Measurements from ENCODE around the gene EPB41L2. TPM values are rescaled to one million over a fixed set of nuclear protein-coding genes. Genes with fewer than 3 reads are reported as not detected.

Gene EPB41L2
- total and polyA plus RNA-seq, 8 donors = 13.0 to 63.0 (median 17.4) TPM

GRCh38 chr6:131040866-131041265 is 22.2 kb downstream of the EPB41L2 start:
- no peak for ATAC-seq
- Histone ChIP-seq H3K27me3 (no peaks in the 10 kb centered on the region), H3K36me3 (no peaks in the 10 kb centered on the region), H3K4me3 (no peak overlapping the region), H3K4me1 (peaks cover 0 to 5% (median 0%) of the 10 kb centered on the region in 3 donors), H3K9me3 (no peaks in the 10 kb centered on the region), H3K27ac (no peak overlapping the region)
- WGBS, 2 donors = 79 to 85% methylated on average over 4 of the region's 4 CpGs
- no peak for TF ChIP-seq CTCF (IDR thresholded peaks at IDR 0.05)
- intact Hi-C loops (cut with DNase I) = no loop called here
- DNase-seq = no peak
- no peak for FAIRE-seq

GRCh38 chr6:131039345-131039680 is 23.7 kb downstream of the EPB41L2 start:
- FAIRE-seq (no peak), DNase-seq (no peak), ATAC-seq (no peak)
- H3K4me1 ChIP-seq = peaks cover 0 to 5% (median 0%) of the 10 kb centered on the region in 3 donors
- H3K27me3 ChIP-seq = no peaks in the 10 kb centered on the region
- 95 to 96% methylated on average over 4 of the region's 4 CpGs for WGBS, 2 donors
- H3K9me3 ChIP-seq = no peaks in the 10 kb centered on the region
- no peaks in the 10 kb centered on the region for H3K36me3 ChIP-seq
- no peak overlapping the region for H3K4me3 ChIP-seq
- H3K27ac ChIP-seq = no peak overlapping the region
- intact Hi-C loops (cut with DNase I) = no loop called here
- no peak for TF ChIP-seq CTCF (IDR thresholded peaks at IDR 0.05)

- ATAC-seq = no peak
Observed at GRCh38 chr6:131038597-131039344, 24.3 kb downstream of the EPB41L2 start.

GRCh38 chr6:131037194-131037897 is 25.7 kb downstream of the EPB41L2 start:
- Histone ChIP-seq H3K4me3 (no peak overlapping the region), H3K36me3 (no peaks in the 10 kb centered on the region), H3K27ac (no peak overlapping the region), H3K27me3 (no peaks in the 10 kb centered on the region), H3K9me3 (no peaks in the 10 kb centered on the region), H3K4me1 (peaks cover 0 to 5% (median 0%) of the 10 kb centered on the region in 3 donors)
- intact Hi-C loops (cut with DNase I) = no loop called here
- WGBS, 2 donors = 85 to 86% methylated on average over 8 of the region's 8 CpGs
- FAIRE-seq (no peak), DNase-seq (no peak), ATAC-seq (no peak)
- no peak for TF ChIP-seq CTCF (IDR thresholded peaks at IDR 0.05)

More at GRCh38 chr6:131038597-131039344, 24.3 kb downstream of the EPB41L2 start:
- no peaks in the 10 kb centered on the region for H3K36me3 ChIP-seq
- H3K4me1 ChIP-seq = peaks cover 0 to 5% (median 0%) of the 10 kb centered on the region in 3 donors
- FAIRE-seq = no peak
- H3K27me3 ChIP-seq = no peaks in the 10 kb centered on the region
- intact Hi-C loops (cut with DNase I) = no loop called here
- no peak overlapping the region for H3K4me3 ChIP-seq
- no peak for TF ChIP-seq CTCF (IDR thresholded peaks at IDR 0.05)
- WGBS, 2 donors = 44 to 48% methylated on average over 5 of the region's 5 CpGs
- H3K27ac ChIP-seq = no peak overlapping the region
- DNase-seq = no peak
- H3K9me3 ChIP-seq = no peaks in the 10 kb centered on the region

- H3K27me3 ChIP-seq = no peaks in the 10 kb centered on the region
- DNase-seq = no peak
- no peaks in the 10 kb centered on the region for H3K36me3 ChIP-seq
- H3K4me1 ChIP-seq = peaks cover 0 to 5% (median 0%) of the 10 kb centered on the region in 3 donors
- no peak for TF ChIP-seq CTCF (IDR thresholded peaks at IDR 0.05)
- no peaks in the 10 kb centered on the region for H3K9me3 ChIP-seq
- no peak overlapping the region for H3K27ac ChIP-seq
- no peak for ATAC-seq
- intact Hi-C loops (cut with DNase I) = no loop called here
- WGBS, 2 donors = 92 to 99% methylated on average over 2 of the region's 2 CpGs
- no peak for FAIRE-seq
- no peak overlapping the region for H3K4me3 ChIP-seq
Observed at GRCh38 chr6:131036601-131037000, 26.4 kb downstream of the EPB41L2 start.

Data from pancreas (tissue), 10 donors.